Measurements from ENCODE around the gene EPHB3. TPM values are rescaled to one million over a fixed set of nuclear protein-coding genes. Genes with fewer than 3 reads are reported as not detected.

The EPHB3 gene
- total and polyA plus RNA-seq, 8 donors = 8.1 to 32.9 (median 26.8) TPM

DNA sequence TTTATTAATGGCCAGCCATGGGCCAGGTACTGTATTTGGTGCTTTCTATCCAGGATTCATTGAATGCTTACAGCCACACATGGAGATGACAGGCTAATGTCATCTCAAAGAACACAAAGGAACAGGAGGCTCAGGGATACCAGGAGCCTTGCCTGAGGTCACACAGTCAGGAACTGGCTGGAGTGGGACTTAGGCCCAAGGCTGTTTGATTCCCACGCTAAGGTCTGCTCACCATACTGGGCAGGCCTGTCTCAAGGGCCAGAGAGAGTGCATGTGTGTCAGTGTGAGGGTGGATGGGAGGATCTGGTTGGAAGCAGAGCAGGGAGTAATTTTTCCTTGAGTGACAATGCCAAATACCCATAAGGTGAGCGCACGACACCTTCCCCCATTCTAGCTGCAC lies 37.6 kb downstream of the EPHB3 start:
- no peaks in the 10 kb centered on the region for H3K36me3 ChIP-seq
- no peak overlapping the region for H3K4me3 ChIP-seq
- H3K27me3 ChIP-seq = peaks cover 23 to 36% of the 10 kb centered on the region in 2 donors
- H3K27ac ChIP-seq = no peak overlapping the region
- ATAC-seq (no peak), DNase-seq (no peak)
- H3K9me3 ChIP-seq = no peaks in the 10 kb centered on the region
- peaks cover 7 to 27% of the 10 kb centered on the region in 2 donors for H3K4me1 ChIP-seq
- intact Hi-C loops (cut with DNase I) = no loop called here
- TF ChIP-seq, protein P1, sequence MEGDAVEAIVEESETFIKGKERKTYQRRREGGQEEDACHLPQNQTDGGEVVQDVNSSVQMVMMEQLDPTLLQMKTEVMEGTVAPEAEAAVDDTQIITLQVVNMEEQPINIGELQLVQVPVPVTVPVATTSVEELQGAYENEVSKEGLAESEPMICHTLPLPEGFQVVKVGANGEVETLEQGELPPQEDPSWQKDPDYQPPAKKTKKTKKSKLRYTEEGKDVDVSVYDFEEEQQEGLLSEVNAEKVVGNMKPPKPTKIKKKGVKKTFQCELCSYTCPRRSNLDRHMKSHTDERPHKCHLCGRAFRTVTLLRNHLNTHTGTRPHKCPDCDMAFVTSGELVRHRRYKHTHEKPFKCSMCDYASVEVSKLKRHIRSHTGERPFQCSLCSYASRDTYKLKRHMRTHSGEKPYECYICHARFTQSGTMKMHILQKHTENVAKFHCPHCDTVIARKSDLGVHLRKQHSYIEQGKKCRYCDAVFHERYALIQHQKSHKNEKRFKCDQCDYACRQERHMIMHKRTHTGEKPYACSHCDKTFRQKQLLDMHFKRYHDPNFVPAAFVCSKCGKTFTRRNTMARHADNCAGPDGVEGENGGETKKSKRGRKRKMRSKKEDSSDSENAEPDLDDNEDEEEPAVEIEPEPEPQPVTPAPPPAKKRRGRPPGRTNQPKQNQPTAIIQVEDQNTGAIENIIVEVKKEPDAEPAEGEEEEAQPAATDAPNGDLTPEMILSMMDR (IDR thresholded peaks at IDR 0.05) = no peak

DNA sequence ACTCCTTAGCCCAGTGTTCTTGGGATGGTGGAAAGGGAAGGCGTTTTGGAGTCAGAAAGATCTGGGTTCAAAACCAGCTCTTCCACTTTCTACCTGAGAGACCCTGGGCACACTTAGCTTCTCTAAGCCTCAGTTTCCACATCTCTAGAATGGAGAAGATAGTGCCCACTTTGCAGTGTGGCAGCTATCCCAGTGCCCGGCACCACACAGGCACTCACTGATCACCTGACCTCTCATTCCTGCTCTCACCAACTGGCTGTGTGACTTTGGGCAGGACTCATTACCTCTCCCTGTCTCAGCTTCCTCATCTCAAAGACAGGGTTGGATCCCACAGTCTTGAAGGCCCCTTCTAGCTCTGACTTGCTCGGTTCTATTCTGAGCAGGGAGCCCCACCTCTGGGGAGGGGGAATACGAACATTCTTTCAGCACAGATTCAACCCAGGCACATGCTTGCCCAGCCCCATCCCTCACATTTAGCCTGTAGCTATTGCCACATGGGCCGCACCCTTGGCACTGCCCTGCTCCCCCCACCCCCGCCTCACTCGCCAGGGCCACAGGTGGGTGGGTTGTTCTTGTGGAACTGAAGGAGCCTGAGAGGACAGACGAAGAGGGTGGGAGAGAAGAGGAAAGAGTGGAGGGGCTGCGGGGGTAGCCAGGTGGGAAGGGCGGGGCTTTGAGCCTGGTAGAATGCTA lies 39.2 kb downstream of the EPHB3 start:
- H3K4me1 ChIP-seq = peaks cover 14 to 37% of the 10 kb centered on the region in 2 donors
- DNase-seq (peak in 1 of 4 donors; percentile 46), ATAC-seq (peak; percentile 45)
- H3K9me3 ChIP-seq = no peaks in the 10 kb centered on the region
- peaks cover 24 to 53% of the 10 kb centered on the region in 2 donors for H3K27me3 ChIP-seq
- no peak overlapping the region for H3K4me3 ChIP-seq
- H3K27ac ChIP-seq = no peak overlapping the region
- TF ChIP-seq, protein P1 (IDR thresholded peaks at IDR 0.05) = no peak
- intact Hi-C loops (cut with DNase I) = no loop called here
- no peaks in the 10 kb centered on the region for H3K36me3 ChIP-seq

DNA sequence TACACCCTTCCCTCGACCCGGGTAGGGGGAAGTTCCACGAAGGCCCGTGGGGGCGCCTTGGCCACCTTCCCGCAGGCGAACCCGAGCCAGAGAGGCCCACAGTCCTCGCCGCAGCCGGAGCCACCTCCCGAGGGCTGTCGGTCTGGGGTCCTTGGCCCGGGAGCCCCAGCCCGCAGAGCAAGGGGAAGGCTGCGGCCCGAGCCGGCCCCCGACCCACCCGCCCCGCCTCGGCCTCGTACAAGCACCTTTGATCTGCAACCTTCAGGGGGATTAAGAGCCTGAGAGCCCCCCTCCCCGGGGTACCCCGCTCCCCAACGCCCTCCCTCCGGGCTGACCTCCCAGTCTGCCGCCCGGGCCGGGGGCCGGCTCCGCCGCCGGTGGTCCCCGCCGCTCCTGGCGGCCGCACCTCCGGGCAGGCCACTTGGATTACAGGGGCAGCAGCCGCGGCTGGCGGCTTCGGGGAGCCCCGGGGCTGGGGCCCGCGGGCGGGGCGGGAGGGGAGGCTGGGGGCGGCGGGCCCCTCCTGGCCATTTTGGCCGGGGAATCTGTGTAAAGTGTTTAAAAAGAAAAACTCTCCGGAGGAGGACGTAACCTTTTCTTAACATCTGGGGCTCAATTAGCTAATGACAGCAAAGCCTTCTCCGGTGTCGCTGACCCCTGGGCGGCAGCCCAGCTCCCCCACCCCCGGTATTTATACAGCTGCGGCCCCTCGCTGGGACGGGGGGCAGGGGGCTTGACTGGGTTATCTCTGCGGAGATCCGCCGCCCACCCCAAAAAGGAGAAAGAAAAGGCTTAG lies 40.2 kb downstream of the EPHB3 start:
- no peaks in the 10 kb centered on the region for H3K9me3 ChIP-seq
- ATAC-seq (no peak), DNase-seq (peak in 1 of 4 donors; percentile 76)
- peaks cover 14 to 37% of the 10 kb centered on the region in 2 donors for H3K4me1 ChIP-seq
- intact Hi-C loops (cut with DNase I) = no loop called here
- no peak overlapping the region for H3K27ac ChIP-seq
- no peak overlapping the region for H3K4me3 ChIP-seq
- TF ChIP-seq, protein P1 (IDR thresholded peaks at IDR 0.05) = no peak
- H3K36me3 ChIP-seq = no peaks in the 10 kb centered on the region
- peaks cover 24 to 56% of the 10 kb centered on the region in 2 donors for H3K27me3 ChIP-seq

DNA sequence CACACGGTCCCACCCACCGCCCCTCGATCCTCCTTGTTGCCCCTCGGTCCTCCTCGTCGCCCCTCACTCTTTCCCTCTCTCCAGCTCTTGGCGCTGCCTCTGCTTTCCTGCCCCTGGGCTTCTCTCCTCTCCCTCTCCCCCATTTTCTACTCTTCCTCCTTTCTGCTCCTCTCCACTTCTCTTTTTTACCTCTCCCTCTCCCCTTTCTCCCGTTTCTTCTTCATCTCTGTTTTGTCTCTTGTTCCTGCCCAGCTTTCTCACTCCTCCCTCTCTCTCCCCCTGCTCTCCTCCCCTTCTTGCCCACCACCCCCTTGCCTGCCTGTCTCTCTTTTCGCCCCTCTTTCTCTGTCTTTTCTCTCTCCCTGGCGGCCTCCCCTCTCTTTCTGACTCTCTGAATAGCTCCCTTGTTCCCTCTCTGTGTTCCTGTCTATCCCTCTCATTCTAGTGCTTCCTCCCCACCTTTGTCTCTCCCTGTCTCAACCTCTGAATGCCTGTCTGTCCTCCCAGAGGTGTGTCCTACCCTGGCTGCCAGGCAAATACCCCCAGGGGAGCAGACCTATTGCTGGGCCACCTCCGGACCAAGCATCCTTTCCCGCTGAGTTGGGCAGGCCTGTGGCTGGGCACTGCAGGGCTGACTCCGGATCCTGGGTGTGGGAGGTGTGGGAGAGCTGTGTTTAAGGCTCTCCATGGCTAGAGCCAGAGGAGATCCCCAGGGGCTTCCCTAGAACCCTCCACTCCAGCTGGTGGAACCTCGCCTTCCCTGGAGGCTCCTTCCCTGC lies 41.0 kb downstream of the EPHB3 start:
- Histone ChIP-seq H3K27me3 (peaks cover 24 to 56% of the 10 kb centered on the region in 2 donors), H3K4me3 (no peak overlapping the region), H3K27ac (no peak overlapping the region), H3K36me3 (no peaks in the 10 kb centered on the region), H3K9me3 (no peaks in the 10 kb centered on the region), H3K4me1 (peaks cover 14 to 37% of the 10 kb centered on the region in 2 donors)
- TF ChIP-seq, protein P1 (IDR thresholded peaks at IDR 0.05) = no peak
- ATAC-seq (no peak), DNase-seq (no peak)
- intact Hi-C loops (cut with DNase I) = no loop called here
